Stimulated activated CD8-positive, alpha-beta memory T cell treated with anti-CD3 and anti-CD28 coated beads, Interleukin-12 subunit alpha, Interleukin-12 subunit beta, amount 100 ng/mL, for 24 hours (primary cell): ENCODE measurements around the gene OR8J3.
"Not testable (repeated sequence)": the region's sequence is repeated elsewhere in the genome, so short reads cannot be mapped to it uniquely, and the experiment has no call there.

Experiments used
- DNase-seq: peaks from one replicate; pipeline ENCODE4 v3.0.0-alpha.2; 2020; ENCODE audit errors: extremely low read depth

The OR8J3 gene

DNA sequence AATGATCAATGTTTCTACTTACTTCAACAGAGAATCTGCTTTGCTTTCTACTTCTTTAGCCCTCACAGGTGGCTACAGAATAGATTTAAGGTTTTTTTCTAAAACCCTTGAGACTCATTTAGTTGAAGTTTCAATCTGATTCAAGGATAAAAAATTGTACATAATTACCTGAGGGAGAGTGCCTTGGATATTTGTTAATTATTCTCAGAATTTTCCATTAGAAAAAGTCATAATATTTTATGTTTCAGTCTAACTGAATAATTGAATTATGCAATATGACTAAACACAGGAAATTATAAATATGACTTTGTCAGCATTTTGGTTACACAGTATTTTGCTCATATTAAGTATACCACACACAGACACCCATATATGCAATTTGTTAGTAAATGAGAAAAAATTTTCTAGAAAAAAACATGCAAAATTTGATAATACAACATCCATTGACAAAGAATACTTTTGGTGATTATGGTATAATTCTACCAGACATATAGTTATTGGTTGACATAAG lies at the start of gene OR8J3:
TSS of gene OR8J3 (minus strand) at position 51 of the 511 bp plus-strand sequence. CDS start 2,483 bp downstream, outside the sequence.
- no peak for DNase-seq

GRCh38 chr11:56188602-56189001 lies 48.6 kb upstream of the OR8J3 start:
- no peak for DNase-seq

GRCh38 chr11:56183459-56183858 lies 43.5 kb upstream of the OR8J3 start:
- DNase-seq: no peak

DNA sequence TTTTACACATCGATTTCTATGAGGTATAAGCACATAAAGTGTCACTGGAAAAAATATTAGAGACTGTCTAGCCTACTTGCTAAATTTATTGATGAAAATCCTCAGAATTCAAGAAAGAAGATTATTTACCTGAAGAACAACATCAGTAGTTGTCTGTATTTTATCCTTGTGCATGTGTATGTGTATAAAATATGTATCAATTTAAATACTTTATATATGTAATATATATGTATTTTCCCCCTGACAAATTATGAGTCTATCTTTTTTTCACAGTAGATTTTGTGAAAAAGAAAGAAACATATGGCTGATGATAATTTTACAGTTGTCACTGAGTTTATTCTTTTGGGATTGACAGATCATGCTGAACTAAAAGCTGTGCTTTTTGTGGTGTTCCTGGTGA lies 36.3 kb upstream of the OR8J3 start, which contains the start of gene OR5J2:
TSS of gene OR5J2 (plus strand) at position 301 of the 400 bp plus-strand sequence. CDS start at position 301, 0 bp downstream.
- no peak for DNase-seq

- no peak for DNase-seq
Measured at GRCh38 chr11:56172256-56172830, 32.3 kb upstream of the OR8J3 start.

DNA sequence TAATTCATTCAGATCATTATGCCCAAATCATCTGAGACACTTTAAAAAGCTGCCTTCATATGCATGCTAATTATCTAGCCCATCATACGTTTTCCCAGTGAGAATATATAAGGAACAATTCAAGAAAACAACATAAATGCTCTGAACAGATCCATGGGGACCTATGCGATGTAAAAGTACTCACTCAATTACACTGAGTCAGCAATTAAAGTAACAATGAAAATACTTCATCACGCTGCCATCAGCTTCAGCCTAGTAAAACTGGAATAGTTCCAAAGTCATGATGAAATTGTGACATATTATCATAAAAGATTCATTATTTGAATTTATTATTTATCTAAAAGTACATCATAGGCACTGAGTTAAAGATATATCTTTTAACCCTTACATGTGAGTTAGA lies 23.8 kb upstream of the OR8J3 start:
- no peak for DNase-seq

GRCh38 chr11:56160217-56160616 lies 20.2 kb upstream of the OR8J3 start, which contains the start of gene OR8K5:
TSS of gene OR8K5 (minus strand) at chr11:56160317. CDS start at chr11:56160317, 0 bp downstream.
- DNase-seq: no peak

- DNase-seq: no peak
Measured at GRCh38 chr11:56152333-56152732, 12.3 kb upstream of the OR8J3 start.

DNA sequence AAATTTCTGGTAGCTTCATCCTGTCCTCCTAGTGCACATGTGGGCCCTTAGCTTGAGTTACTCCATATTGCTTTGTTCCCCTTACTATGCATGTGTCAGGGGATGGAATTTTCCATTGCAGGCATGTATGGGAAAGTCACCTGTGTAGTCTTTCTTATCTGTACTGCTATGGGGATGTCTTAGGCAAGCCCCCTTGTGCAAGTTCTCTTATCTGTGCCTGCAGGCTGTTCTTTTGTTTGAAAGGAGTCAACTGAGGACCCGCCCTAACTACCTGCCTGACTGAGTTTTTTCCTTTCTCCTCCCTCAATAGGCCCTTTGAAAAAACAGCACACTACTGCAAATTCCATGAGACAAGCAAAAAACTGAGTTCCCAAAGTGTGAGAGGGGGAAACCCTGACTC lies 11.4 kb upstream of the OR8J3 start:
- no peak for DNase-seq

DNA sequence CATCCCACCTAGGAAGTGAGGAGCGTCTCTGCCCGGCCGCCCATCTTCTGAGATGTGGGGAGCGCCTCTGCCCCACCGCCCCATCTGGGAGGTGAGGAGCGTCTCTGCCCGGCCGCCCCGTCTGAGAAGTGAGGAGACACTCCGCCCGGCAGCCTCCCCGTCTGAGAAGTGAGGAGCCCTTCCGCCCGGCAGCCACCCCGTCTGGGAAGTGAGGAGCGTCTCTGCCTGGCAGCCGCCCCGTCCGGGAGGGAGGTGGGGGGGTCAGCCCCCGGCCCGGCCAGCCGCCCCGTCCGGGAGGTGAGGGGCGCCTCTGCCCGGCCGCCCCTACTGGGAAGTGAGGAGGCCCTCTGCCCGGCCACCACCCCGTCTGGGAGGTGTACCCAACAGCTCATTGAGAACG lies 3.7 kb upstream of the OR8J3 start:
- DNase-seq: not testable (repeated sequence)

DNA sequence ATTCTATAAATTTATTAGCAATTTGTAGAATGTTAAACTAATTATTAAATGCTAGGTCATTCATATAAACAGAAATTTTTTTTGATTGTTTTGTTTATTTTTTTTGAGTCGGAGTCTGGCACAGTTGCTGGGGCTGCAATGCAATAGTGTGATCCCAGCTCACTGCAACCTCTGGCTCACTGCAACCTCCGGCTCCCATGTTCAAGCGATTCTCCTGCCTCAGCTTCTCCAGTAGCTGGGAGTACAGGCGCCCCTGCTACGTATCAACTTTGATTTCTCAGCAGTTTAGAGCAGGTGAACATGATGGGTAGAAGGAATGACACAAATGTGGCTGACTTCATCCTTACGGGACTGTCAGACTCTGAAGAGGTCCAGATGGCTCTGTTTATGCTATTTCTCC lies 17.9 kb downstream of the OR8J3 start, which contains the start of gene OR8H3:
TSS of gene OR8H3 (plus strand) at position 301 of the 400 bp plus-strand sequence. CDS start at position 301, 0 bp downstream.
- no peak for DNase-seq

DNA sequence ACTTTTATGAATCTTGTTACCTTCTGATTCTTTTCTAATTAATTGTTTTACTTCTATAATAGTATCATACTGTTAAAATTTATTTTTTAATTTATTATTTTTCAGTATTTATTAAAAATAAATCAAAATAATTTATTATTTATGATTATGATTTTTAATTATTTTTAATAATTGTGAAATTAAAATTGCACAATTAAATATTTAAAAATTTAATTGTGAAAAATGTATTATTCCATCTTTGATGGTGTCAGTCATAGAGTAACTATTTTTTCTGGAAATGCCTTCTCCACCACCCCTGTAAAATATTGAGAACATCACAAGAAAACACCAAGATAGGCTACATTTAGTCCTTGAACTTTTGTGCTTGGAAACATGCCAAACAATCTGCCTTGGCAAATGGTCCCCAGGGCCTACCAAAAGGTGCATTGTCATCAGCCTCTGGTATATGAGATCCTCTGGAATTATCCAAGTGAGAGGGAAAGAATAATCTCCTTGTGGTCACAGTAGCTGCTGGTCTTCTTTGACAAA lies 36.7 kb downstream of the OR8J3 start, which contains the start of gene OR8H2:
TSS of gene OR8H2 (plus strand) at position 478 of the 528 bp plus-strand sequence. CDS start 1,356 bp downstream, outside the sequence.
- no peak for DNase-seq

DNA sequence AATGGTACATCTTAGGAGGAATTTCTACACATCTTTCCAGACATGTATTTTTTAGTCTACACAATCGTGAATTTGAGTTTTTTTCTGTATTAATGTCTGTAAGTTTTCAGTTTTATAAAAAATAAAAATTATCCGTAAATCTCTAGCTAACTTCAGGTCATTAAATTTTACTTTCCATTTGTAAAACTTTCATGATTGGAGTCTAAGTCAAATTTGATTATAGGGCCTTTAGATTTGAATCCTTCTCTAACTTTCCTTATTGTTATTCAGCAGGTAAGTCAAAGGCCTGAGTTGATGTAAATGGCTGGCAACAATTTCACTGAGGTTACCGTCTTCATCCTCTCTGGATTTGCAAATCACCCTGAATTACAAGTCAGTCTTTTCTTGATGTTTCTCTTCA lies 47.0 kb downstream of the OR8J3 start, which contains the start of gene OR8I2:
TSS of gene OR8I2 (plus strand) at position 301 of the 400 bp plus-strand sequence. CDS start at position 301, 0 bp downstream.
- DNase-seq: no peak

- no peak for DNase-seq
Measured at GRCh38 chr11:56089697-56090096, 50.3 kb downstream of the OR8J3 start.
